Measurements from ENCODE around the gene DLX2. TPM values are rescaled to one million over a fixed set of nuclear protein-coding genes. Genes with fewer than 3 reads are reported as not detected.

The DLX2 gene
- total and polyA plus RNA-seq, 10 of the 15 experiments (the other 5 are each of a cell fraction or from before 2014, with no cell fraction given): 0.03 TPM; not detected in 9

GRCh38 chr2:172065111-172065510 lies 37.6 kb downstream of the DLX2 start:
- FAIRE-seq (no peak), DNase-seq (ENCODE audit: low read depth, low spot score) (no peak), ATAC-seq (no peak)
- Histone ChIP-seq H3K4me3 (no peak overlapping the region), H3K27ac (ENCODE audit: control insufficient read depth, insufficient read depth) (no peak overlapping the region), H3K79me2 (ENCODE audit: control insufficient read depth, insufficient read depth, low read length) (no peaks in the 10 kb centered on the region), H3K27me3 (replicated peaks in 1 of 2; ENCODE audit: control insufficient read depth in 2 of 2, insufficient read depth in 2 of 2, low read length in 1 of 2) (no peaks in the 10 kb centered on the region), H3K4me1 (ENCODE audit: control insufficient read depth, insufficient read depth, low read length) (no peaks in the 10 kb centered on the region), H3K9me3 (replicated peaks; ENCODE audit: control insufficient read depth, insufficient read depth, low read length) (no peaks in the 10 kb centered on the region), H4K20me1 (ENCODE audit: control insufficient read depth, insufficient read depth) (no peaks in the 10 kb centered on the region), H3K36me3 (ENCODE audit: control insufficient read depth in 2 of 2, insufficient read depth in 2 of 2, low read length in 1 of 2) (0 out of 4 replicates have a peak, but pooled peaks cover 0 to 3% of the 10 kb centered on the region in 2 experiments), H3K9ac (ENCODE audit: control insufficient read depth, insufficient read depth, low read length) (no peak overlapping the region), H3K4me2 (ENCODE audit: control insufficient read depth, insufficient read depth) (no peak overlapping the region), H2AFZ (ENCODE audit: control insufficient read depth, low read depth, low read length) (no peak overlapping the region)
- in situ Hi-C loops (cut with MboI) (no loop called here), intact Hi-C loops (cut with micrococcal nuclease; ENCODE audit: unreplicated experiment) (no loop called here)
- TF ChIP-seq USF2 (IDR thresholded peaks at IDR 0.05; ENCODE audit: borderline replicate concordance, low read depth, low read length) (no peak), SREBF2 (IDR thresholded peaks at IDR 0.05; ENCODE audit: low read length) (no peak), CBX3 (IDR thresholded peaks at IDR 0.05; ENCODE audit: borderline replicate concordance, low read depth) (no peak), CTCF (IDR thresholded peaks at IDR 0.05 in 2 of 3, conservative IDR thresholded peaks at IDR 0.05 in 1 of 3; ENCODE audit: control insufficient read depth in 2 of 3, extremely low read depth in 1 of 3, insufficient read depth in 1 of 3, low read depth in 3 of 3, low read length in 3 of 3) (no peak), MXI1 (IDR thresholded peaks at IDR 0.05; ENCODE audit: low read depth, low read length) (no peak), ASH2L (IDR thresholded peaks at IDR 0.05; ENCODE audit: borderline replicate concordance, low read depth) (no peak), CBFB (IDR thresholded peaks at IDR 0.05; ENCODE audit: low read depth) (no peak), HCFC1 (IDR thresholded peaks at IDR 0.05; ENCODE audit: low read length) (no peak), PAX5 (IDR thresholded peaks at IDR 0.05; ENCODE audit: borderline replicate concordance, low read depth, low read length) (no peak), KLF5 (IDR thresholded peaks at IDR 0.05; ENCODE audit: partially characterized antibody) (no peak), ETV6 (conservative IDR thresholded peaks at IDR 0.05 in 1 of 2, IDR thresholded peaks at IDR 0.05 in 1 of 2; ENCODE audit: borderline replicate concordance in 1 of 2, low read depth in 1 of 2) (no peak), MAX (IDR thresholded peaks at IDR 0.05; ENCODE audit: low read depth, low read length) (no peak), FOXK2 (IDR thresholded peaks at IDR 0.05) (no peak)
- TF ChIP-seq, protein P1, sequence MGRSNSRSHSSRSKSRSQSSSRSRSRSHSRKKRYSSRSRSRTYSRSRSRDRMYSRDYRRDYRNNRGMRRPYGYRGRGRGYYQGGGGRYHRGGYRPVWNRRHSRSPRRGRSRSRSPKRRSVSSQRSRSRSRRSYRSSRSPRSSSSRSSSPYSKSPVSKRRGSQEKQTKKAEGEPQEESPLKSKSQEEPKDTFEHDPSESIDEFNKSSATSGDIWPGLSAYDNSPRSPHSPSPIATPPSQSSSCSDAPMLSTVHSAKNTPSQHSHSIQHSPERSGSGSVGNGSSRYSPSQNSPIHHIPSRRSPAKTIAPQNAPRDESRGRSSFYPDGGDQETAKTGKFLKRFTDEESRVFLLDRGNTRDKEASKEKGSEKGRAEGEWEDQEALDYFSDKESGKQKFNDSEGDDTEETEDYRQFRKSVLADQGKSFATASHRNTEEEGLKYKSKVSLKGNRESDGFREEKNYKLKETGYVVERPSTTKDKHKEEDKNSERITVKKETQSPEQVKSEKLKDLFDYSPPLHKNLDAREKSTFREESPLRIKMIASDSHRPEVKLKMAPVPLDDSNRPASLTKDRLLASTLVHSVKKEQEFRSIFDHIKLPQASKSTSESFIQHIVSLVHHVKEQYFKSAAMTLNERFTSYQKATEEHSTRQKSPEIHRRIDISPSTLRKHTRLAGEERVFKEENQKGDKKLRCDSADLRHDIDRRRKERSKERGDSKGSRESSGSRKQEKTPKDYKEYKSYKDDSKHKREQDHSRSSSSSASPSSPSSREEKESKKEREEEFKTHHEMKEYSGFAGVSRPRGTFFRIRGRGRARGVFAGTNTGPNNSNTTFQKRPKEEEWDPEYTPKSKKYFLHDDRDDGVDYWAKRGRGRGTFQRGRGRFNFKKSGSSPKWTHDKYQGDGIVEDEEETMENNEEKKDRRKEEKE (IDR thresholded peaks at IDR 0.05): no peak
- ChIA-PET POLR2A (no interaction called here), CTCF (no interaction called here), RAD21 (ENCODE audit: unreplicated experiment) (interaction anchor here (0.6 kb wide), 1 partner anchor 63 kb away, joined by 4 read pairs; no protein-coding TSS in a partner anchor), SMC1A (ENCODE audit: uncharacterized antibody, unreplicated experiment) (no interaction called here)
- no TSS peak for BruUV-seq (replicated peaks)
- WGBS (ENCODE audit: insufficient coverage, insufficient replicate concordance, low lambda C conversion rate, missing lambda C conversion rate): 96% methylated on average over 4 of the region's 4 CpGs
